Activated CD4-positive, alpha-beta T cell treated with anti-CD3 and anti-CD28 coated beads, Interleukin-2, amount 50 U/mL, for 4 hours (primary cell): ENCODE measurements around the gene KCNA10.

Experiments
- DNase-seq, 2 experiments: peaks; one replicate each; pipeline ENCODE4 v3.0.0-alpha.2; 2020

KCNA10 gene

GRCh38 chr1:110494522-110495406 lies 24.2 kb downstream of the KCNA10 start:
- no peak for DNase-seq

- no peak for DNase-seq
These were observed 24.9 kb downstream of the KCNA10 start for GRCh38 chr1:110494036-110494435.

- no peak for DNase-seq
These were observed 25.8 kb downstream of the KCNA10 start for GRCh38 chr1:110493059-110493699.

- DNase-seq = no peak
These were observed 26.4 kb downstream of the KCNA10 start for GRCh38 chr1:110492573-110492972.

GRCh38 chr1:110490791-110491451 lies 28.1 kb downstream of the KCNA10 start:
- DNase-seq = no peak

- no peak for DNase-seq
These were observed 28.9 kb downstream of the KCNA10 start for GRCh38 chr1:110489973-110490542.

- no peak for DNase-seq
These were observed 29.6 kb downstream of the KCNA10 start for GRCh38 chr1:110489406-110489805.

- DNase-seq = no peak
These were observed 30.1 kb downstream of the KCNA10 start for GRCh38 chr1:110488867-110489266.

- DNase-seq = no peak
These were observed 30.8 kb downstream of the KCNA10 start for GRCh38 chr1:110488161-110488560.

- DNase-seq = no peak
These were observed 31.2 kb downstream of the KCNA10 start for GRCh38 chr1:110487726-110488125.

- no peak for DNase-seq
These were observed 33.2 kb downstream of the KCNA10 start for GRCh38 chr1:110485725-110486124.

GRCh38 chr1:110484801-110485200 lies 34.2 kb downstream of the KCNA10 start:
- DNase-seq = no peak

GRCh38 chr1:110483308-110483685 lies 35.7 kb downstream of the KCNA10 start:
- no peak for DNase-seq

GRCh38 chr1:110482662-110483307 lies 36.2 kb downstream of the KCNA10 start:
- DNase-seq = no peak

GRCh38 chr1:110481968-110482623 lies 36.9 kb downstream of the KCNA10 start:
- no peak for DNase-seq

- no peak for DNase-seq
These were observed 38.4 kb downstream of the KCNA10 start for GRCh38 chr1:110480356-110481096.

- DNase-seq = no peak
These were observed 40.1 kb downstream of the KCNA10 start for GRCh38 chr1:110478886-110479285.

- no peak for DNase-seq
These were observed 40.9 kb downstream of the KCNA10 start for GRCh38 chr1:110477967-110478640.

GRCh38 chr1:110477445-110477957 lies 41.5 kb downstream of the KCNA10 start:
- DNase-seq = no peak

- no peak for DNase-seq
These were observed 41.9 kb downstream of the KCNA10 start for GRCh38 chr1:110477041-110477440.
